ENCODE data around the gene AP1S3.

The AP1S3 gene

GRCh38 chr2:223786943-223787342 is 50.4 kb downstream of the AP1S3 start:
- H3K4me3 ChIP-seq (replicated peaks; ENCODE audit: low read depth, low read length) = no peak overlapping the region
- no peaks in the 10 kb centered on the region for H3K36me3 ChIP-seq (ENCODE audit: control insufficient read depth, insufficient read depth, low read length)
- no peak for DNase-seq (ENCODE audit: extremely low read depth, insufficient read length)
- H3K27me3 ChIP-seq (replicated peaks; ENCODE audit: control insufficient read depth, insufficient read depth, low read length) = no peaks in the 10 kb centered on the region
- TF ChIP-seq CTCF (IDR thresholded peaks at IDR 0.05; ENCODE audit: insufficient read depth, low read length, poor library complexity, severe bottlenecking) = no peak

GRCh38 chr2:223786236-223786635 is 51.1 kb downstream of the AP1S3 start:
- no peak for TF ChIP-seq CTCF (IDR thresholded peaks at IDR 0.05; ENCODE audit: insufficient read depth, low read length, poor library complexity, severe bottlenecking)
- Histone ChIP-seq H3K4me3 (replicated peaks; ENCODE audit: low read depth, low read length) (no peak overlapping the region), H3K27me3 (replicated peaks; ENCODE audit: control insufficient read depth, insufficient read depth, low read length) (no peaks in the 10 kb centered on the region), H3K36me3 (ENCODE audit: control insufficient read depth, insufficient read depth, low read length) (no peaks in the 10 kb centered on the region)
- no peak for DNase-seq (ENCODE audit: extremely low read depth, insufficient read length)

- no peak for TF ChIP-seq CTCF (IDR thresholded peaks at IDR 0.05; ENCODE audit: insufficient read depth, low read length, poor library complexity, severe bottlenecking)
- no peaks in the 10 kb centered on the region for H3K36me3 ChIP-seq (ENCODE audit: control insufficient read depth, insufficient read depth, low read length)
- no peak overlapping the region for H3K4me3 ChIP-seq (replicated peaks; ENCODE audit: low read depth, low read length)
- no peaks in the 10 kb centered on the region for H3K27me3 ChIP-seq (replicated peaks; ENCODE audit: control insufficient read depth, insufficient read depth, low read length)
- DNase-seq (ENCODE audit: extremely low read depth, insufficient read length) = no peak
These were observed 53.1 kb downstream of the AP1S3 start for GRCh38 chr2:223784221-223784772.

GRCh38 chr2:223782629-223783028 is 54.8 kb downstream of the AP1S3 start:
- no peak for TF ChIP-seq CTCF (IDR thresholded peaks at IDR 0.05; ENCODE audit: insufficient read depth, low read length, poor library complexity, severe bottlenecking)
- no peaks in the 10 kb centered on the region for H3K27me3 ChIP-seq (replicated peaks; ENCODE audit: control insufficient read depth, insufficient read depth, low read length)
- no peak for DNase-seq (ENCODE audit: extremely low read depth, insufficient read length)
- H3K4me3 ChIP-seq (replicated peaks; ENCODE audit: low read depth, low read length) = no peak overlapping the region
- no peaks in the 10 kb centered on the region for H3K36me3 ChIP-seq (ENCODE audit: control insufficient read depth, insufficient read depth, low read length)

- no peak for DNase-seq (ENCODE audit: extremely low read depth, insufficient read length)
- Histone ChIP-seq H3K4me3 (replicated peaks; ENCODE audit: low read depth, low read length) (no peak overlapping the region), H3K27me3 (replicated peaks; ENCODE audit: control insufficient read depth, insufficient read depth, low read length) (no peaks in the 10 kb centered on the region), H3K36me3 (ENCODE audit: control insufficient read depth, insufficient read depth, low read length) (peaks cover under 1% of the 10 kb centered on the region; the same call in 1 of the 2 replicates)
- no peak for TF ChIP-seq CTCF (IDR thresholded peaks at IDR 0.05; ENCODE audit: insufficient read depth, low read length, poor library complexity, severe bottlenecking)
These were observed 55.8 kb downstream of the AP1S3 start for GRCh38 chr2:223781560-223781959.

GRCh38 chr2:223779877-223780276 is 57.5 kb downstream of the AP1S3 start:
- peaks cover 5% of the 10 kb centered on the region for H3K36me3 ChIP-seq (ENCODE audit: control insufficient read depth, insufficient read depth, low read length)
- H3K4me3 ChIP-seq (replicated peaks; ENCODE audit: low read depth, low read length) = no peak overlapping the region
- no peaks in the 10 kb centered on the region for H3K27me3 ChIP-seq (replicated peaks; ENCODE audit: control insufficient read depth, insufficient read depth, low read length)
- TF ChIP-seq CTCF (IDR thresholded peaks at IDR 0.05; ENCODE audit: insufficient read depth, low read length, poor library complexity, severe bottlenecking) = peak; percentile 47
- DNase-seq (ENCODE audit: extremely low read depth, insufficient read length) = peak; percentile 59
